Upper lobe of right lung (tissue), 1 donor: Measurements from ENCODE around the gene ASPA. TPM values are rescaled to one million over a fixed set of nuclear protein-coding genes. Genes with fewer than 3 reads are reported as not detected.
A peak's percentile ranks its signal among the peaks of the same experiment; 100 is the strongest.

ENCODE experiments used
- ATAC-seq: fragments of 200-7000 bp; cut with Tn5 transposase; one replicate; pipeline ENCODE4 v1.9.1; 2020; ENCODE audit warnings: mild to moderate bottlenecking, moderate library complexity
- DNase-seq: peaks from one replicate; pipeline ENCODE4 v3.0.0-alpha.2; 2020
- H3K27ac ChIP-seq: fragments of 200-600 bp; one replicate; pipeline ENCODE4 v1.8.0; 2022
- H3K27me3 ChIP-seq: fragments of 200-600 bp; one replicate; pipeline ENCODE4 v1.8.0; 2022; ENCODE audit warnings: mild to moderate bottlenecking
- H3K36me3 ChIP-seq: fragments of 200-600 bp; one replicate; pipeline ENCODE4 v1.8.0; 2022
- H3K4me1 ChIP-seq: fragments of 200-600 bp; one replicate; pipeline ENCODE4 v1.8.0; 2022
- H3K4me3 ChIP-seq: fragments of 200-600 bp; one replicate; pipeline ENCODE4 v1.8.0; 2022; ENCODE audit warnings: mild to moderate bottlenecking
- H3K9me3 ChIP-seq: fragments of 200-600 bp; one replicate; pipeline ENCODE4 v1.8.0; 2022
- intact Hi-C: fragments of 100-400 bp; cut with DNase I; formaldehyde crosslinking; loops from one replicate; pipeline ENCODE4 v1.11.0; 2022
- total RNA-seq: library from RNA; stranded (reverse); fragmentation: NEBNext Ultra II Directional; extraction: Animal tissue kit (Norgen Biotek cat#: 25700); gene quantifications from one replicate; pipeline ENCODE4 v1.2.1, GENCODE V29; 2021
- TF ChIP-seq, protein P1 (sequence below): fragments of 200-600 bp; IDR thresholded peaks from one replicate; pipeline ENCODE4 v1.8.0; 2022; ENCODE audit warnings: antibody characterized with exemption
- donor health status: DM: no; HTN: yes; CAD: no; lungs with severe emphysema.

ASPA gene
- total RNA-seq, 1 donor from 2014 or later: 8.2 TPM

DNA sequence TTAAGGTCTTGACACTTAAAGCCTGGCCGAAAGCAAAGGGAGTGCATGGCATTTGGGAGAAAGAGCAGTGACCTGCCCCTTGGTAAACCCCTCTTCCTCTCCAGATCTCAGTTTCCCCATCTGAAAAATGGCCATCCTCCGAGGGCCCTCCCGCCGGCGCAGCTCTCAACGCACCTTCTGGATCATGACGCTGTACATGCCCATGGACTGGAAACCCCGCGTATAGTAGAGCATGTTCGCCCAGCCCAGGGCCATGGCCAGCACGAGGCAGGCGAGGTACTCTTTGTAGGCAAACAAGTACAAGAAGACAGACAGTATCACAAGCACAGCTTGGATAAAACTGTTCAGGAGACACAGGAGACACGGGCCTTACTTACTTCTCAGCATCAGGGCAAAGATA lies 48.2 kb downstream of the ASPA start:
- Histone ChIP-seq H3K4me1 (no peaks in the 10 kb centered on the region), H3K9me3 (no peaks in the 10 kb centered on the region), H3K27me3 (no peaks in the 10 kb centered on the region), H3K4me3 (no peak overlapping the region), H3K36me3 (no peaks in the 10 kb centered on the region), H3K27ac (no peak overlapping the region)
- TF ChIP-seq, protein P1, sequence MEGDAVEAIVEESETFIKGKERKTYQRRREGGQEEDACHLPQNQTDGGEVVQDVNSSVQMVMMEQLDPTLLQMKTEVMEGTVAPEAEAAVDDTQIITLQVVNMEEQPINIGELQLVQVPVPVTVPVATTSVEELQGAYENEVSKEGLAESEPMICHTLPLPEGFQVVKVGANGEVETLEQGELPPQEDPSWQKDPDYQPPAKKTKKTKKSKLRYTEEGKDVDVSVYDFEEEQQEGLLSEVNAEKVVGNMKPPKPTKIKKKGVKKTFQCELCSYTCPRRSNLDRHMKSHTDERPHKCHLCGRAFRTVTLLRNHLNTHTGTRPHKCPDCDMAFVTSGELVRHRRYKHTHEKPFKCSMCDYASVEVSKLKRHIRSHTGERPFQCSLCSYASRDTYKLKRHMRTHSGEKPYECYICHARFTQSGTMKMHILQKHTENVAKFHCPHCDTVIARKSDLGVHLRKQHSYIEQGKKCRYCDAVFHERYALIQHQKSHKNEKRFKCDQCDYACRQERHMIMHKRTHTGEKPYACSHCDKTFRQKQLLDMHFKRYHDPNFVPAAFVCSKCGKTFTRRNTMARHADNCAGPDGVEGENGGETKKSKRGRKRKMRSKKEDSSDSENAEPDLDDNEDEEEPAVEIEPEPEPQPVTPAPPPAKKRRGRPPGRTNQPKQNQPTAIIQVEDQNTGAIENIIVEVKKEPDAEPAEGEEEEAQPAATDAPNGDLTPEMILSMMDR: no peak
- DNase-seq (peak; percentile 29), ATAC-seq (no peak)
- intact Hi-C loops: no loop called here

DNA sequence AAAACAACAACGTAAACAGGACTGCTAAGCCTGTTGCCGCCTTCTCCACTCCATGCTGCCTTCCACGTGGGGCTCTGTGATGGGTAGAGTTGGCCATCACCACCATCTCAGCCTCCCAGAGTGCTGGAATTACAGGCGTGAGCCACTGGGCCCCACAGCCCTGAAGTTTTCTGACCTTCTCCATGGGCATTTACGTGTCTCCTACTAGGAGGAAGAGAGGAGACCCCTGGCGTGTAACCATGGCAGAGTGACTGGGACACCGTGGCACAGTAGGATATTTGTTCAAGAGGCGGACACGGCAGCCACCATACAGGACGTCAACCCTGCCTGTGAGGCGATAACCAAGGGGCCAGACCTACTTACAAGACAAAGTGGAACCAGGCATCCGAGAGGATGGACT lies 50.7 kb downstream of the ASPA start:
- H3K36me3 ChIP-seq: no peaks in the 10 kb centered on the region
- H3K9me3 ChIP-seq: no peaks in the 10 kb centered on the region
- no peak overlapping the region for H3K27ac ChIP-seq
- TF ChIP-seq, protein P1: no peak
- H3K4me3 ChIP-seq: no peak overlapping the region
- ATAC-seq (no peak), DNase-seq (peak; percentile 21)
- intact Hi-C loops: no loop called here
- no peaks in the 10 kb centered on the region for H3K4me1 ChIP-seq
- no peaks in the 10 kb centered on the region for H3K27me3 ChIP-seq

DNA sequence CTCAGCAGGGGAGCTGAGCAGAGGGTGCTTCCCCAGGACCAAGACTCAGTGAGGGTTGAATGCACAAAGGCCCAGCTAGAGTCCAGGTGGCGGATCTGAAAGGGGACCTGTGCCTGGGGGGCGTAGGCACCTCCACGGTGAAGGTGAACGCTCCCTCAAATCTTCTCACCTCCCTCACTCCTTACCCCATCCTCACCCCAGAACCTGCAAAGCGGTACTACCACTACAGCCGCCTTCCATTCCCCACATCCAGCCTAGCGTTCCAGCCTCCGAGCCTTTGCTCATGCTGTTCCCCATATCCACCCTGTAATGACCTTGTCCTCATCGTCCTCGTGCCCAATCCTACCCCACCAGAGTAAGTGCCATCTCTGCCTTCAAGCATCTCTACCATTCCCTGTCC lies 51.2 kb downstream of the ASPA start:
- Histone ChIP-seq H3K27ac (no peak overlapping the region), H3K4me1 (no peaks in the 10 kb centered on the region), H3K36me3 (no peaks in the 10 kb centered on the region), H3K4me3 (no peak overlapping the region), H3K9me3 (no peaks in the 10 kb centered on the region), H3K27me3 (no peaks in the 10 kb centered on the region)
- peak; percentile 36 for DNase-seq
- TF ChIP-seq, protein P1: no peak
- ATAC-seq: no peak
- intact Hi-C loops: no loop called here

DNA sequence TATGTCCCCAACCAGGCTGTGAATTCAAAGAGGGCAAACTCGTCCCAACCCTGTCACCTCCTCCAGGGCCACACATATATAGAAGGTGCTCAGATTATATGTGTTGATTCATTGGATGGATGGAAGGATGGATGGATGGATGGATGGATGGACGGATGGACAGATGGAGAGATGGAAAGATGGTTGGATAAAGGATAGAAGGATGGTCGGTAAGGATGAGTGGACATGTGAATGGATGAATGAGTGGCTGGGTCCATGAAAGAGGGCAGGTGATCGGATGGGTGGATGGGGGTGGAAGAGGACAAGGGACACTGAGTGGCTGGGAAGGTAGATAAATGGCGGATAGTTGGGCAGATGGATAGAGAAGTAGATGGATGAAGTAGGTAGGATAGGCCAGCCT lies 51.7 kb downstream of the ASPA start:
- no peak for DNase-seq
- H3K27me3 ChIP-seq: no peaks in the 10 kb centered on the region
- TF ChIP-seq, protein P1: no peak
- no peak overlapping the region for H3K4me3 ChIP-seq
- intact Hi-C loops: no loop called here
- ATAC-seq: no peak
- no peaks in the 10 kb centered on the region for H3K4me1 ChIP-seq
- H3K9me3 ChIP-seq: no peaks in the 10 kb centered on the region
- H3K36me3 ChIP-seq: no peaks in the 10 kb centered on the region
- no peak overlapping the region for H3K27ac ChIP-seq

DNA sequence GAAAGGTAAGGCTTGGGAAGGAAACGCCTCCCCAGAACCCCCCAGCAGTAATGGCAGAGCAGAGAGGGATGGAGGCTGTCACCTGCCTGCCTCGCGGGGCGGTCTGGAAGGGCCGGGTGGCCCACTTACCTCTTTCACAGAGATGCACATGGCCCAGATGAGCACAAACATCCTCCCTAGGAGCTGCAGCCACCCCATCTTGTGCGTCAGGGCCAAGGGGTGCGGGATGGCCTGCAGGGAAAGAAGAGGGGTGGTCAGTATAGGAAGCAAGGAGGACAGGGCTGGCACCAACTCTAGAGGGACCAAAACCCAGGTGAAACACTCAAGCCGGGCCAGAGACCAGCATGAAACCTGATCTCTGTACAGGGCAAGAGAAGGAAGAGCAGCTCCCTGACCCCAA lies 52.1 kb downstream of the ASPA start:
- H3K9me3 ChIP-seq: no peaks in the 10 kb centered on the region
- no peaks in the 10 kb centered on the region for H3K27me3 ChIP-seq
- intact Hi-C loops: no loop called here
- H3K4me1 ChIP-seq: no peaks in the 10 kb centered on the region
- H3K4me3 ChIP-seq: no peak overlapping the region
- H3K27ac ChIP-seq: no peak overlapping the region
- DNase-seq (peak; percentile 56), ATAC-seq (no peak)
- TF ChIP-seq, protein P1: no peak
- no peaks in the 10 kb centered on the region for H3K36me3 ChIP-seq

DNA sequence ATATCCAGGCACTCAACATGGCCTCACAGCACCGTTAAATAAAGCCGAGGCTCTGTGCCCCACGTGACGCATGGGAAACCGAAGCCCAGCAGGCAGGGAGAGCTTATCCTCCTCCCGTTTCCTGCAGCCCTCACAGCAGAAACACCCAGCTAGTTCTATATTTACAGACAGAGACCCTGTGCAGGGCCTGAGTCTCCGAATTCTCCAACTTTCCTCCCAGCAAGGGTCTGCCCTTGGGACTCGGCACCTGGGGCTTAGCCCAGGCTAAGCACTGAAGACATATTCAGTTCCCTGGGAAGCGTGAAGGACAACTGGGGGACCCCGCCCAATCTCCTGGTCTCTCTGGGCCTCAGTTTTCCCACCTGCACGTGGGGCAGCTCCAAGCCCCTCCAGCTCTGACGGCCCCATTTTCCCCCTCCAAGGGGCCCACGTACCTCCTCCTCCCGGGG lies 52.6 kb downstream of the ASPA start:
- ATAC-seq: no peak
- intact Hi-C loops: no loop called here
- H3K4me3 ChIP-seq: no peak overlapping the region
- TF ChIP-seq, protein P1: no peak
- H3K9me3 ChIP-seq: no peaks in the 10 kb centered on the region
- H3K27me3 ChIP-seq: no peaks in the 10 kb centered on the region
- H3K36me3 ChIP-seq: no peaks in the 10 kb centered on the region
- DNase-seq: peak; percentile 38
- no peaks in the 10 kb centered on the region for H3K4me1 ChIP-seq
- no peak overlapping the region for H3K27ac ChIP-seq
